HG03442 (cell line): ENCODE measurements around the gene ELN.

Experiments
- ATAC-seq: cut with Tn5 transposase; IDR thresholded peaks from one replicate; pipeline ENCODE4 v1.9.1; 2021; ENCODE audit warnings: mild to moderate bottlenecking, moderate library complexity; ENCODE audit not compliant: unreplicated experiment

The ELN gene

DNA sequence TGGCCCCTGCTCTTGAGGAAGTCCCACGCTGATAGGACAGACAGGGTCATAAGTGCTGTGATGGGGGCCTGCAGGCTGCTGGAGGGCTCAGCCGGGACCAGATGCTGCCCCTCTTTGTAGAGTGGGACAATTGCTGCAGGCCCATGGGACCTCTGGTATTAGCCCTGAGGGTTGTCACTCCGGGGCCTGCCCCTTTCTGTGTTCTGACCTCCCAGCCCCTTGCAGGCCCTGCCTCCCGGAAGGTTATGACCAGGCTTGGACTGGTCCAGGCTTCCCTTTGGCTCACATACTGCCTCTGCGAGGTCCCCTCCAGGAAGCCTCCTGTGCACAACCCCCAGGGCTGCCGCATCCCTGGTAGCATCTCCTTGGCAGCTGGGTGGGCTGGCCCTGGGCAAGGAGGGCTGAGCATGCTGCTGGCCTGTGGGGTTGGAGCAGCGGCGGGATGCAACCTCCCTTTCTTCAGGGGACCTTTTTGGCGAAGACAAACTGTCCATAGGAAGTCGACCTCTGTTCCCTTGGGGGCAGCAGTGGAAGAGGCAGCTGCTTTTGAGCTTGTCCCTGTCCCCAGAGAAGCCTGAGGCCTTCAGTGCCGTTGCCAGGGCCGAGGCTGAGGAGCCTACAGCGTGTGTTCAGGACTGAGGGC, 64.5 kb downstream of the ELN start:
- no peak for ATAC-seq

DNA sequence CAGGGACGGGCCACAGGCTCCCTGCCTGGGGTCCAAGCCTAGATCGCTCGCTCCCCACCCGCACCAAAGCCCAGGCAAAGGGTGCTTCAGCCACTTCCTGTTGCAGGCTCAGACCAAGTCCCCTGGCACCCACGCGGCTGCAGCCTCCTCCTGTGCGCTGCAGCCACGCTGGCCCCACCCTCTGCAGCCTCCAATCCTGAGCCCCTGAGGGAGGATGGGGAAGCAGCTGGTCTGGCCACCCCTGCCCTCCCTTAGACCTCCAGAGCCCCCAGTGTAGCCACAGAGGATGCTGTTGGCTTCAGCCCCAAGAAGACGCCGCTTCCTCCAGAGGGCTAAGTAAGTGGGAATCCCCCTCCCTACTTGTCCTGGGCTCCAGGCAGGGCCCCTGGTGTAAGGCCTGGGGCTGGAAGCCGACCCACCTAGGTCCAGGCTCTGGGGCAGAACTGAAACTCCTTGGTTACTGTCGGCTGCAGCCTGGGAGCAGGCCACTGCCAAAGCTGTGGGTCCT, 65.0 kb downstream of the ELN start:
- ATAC-seq, result peak; percentile 60

GRCh38 chr7:74093671-74094223, 65.8 kb downstream of the ELN start:
- no peak for ATAC-seq

GRCh38 chr7:74094224-74095101, 66.5 kb downstream of the ELN start:
- peak; percentile 42 for ATAC-seq

DNA sequence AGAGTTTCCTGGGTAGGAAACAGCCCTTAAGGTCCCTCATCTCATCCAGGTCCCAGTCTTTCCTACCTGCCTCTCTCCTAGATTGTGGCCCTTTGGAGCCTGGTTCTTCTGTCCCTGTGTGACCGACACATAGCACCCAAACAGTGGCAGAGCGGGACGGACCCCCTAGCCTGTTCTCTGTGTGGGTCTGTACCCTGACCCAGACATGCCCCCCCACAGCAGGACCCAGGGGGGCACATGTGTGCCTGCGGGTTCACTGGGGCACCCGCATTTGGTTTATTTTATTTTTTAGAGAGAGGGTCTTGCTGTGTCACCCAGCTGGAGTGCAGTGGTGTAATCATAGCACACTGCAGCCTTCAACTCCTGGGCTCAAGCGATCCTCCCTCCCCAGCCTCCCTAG, 67.2 kb downstream of the ELN start:
- no peak for ATAC-seq

GRCh38 chr7:74097937-74098614, 70.1 kb downstream of the ELN start:
- ATAC-seq, result no peak

DNA sequence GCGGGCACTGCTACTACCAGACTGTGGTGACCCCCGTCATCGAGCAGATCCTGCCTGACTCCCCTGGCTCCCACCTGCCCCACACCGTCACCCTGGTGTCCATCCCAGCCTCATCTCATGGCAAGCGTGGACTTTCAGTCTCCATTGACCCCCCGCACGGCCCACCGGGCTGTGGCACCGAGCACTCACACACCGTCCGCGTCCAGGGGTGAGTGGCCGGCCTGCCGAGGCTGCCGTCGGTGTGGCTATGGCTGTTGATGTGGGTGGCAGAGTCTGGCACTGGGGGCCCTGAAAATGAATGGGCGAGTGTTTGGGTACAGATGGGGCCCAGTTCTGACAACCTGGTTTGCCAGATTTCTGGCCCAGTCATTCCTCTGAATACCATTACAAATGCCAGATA, 71.1 kb downstream of the ELN start:
- ATAC-seq, result no peak

- peak; percentile 89 for ATAC-seq
Measured at GRCh38 chr7:74101061-74101681, 73.2 kb downstream of the ELN start.

DNA sequence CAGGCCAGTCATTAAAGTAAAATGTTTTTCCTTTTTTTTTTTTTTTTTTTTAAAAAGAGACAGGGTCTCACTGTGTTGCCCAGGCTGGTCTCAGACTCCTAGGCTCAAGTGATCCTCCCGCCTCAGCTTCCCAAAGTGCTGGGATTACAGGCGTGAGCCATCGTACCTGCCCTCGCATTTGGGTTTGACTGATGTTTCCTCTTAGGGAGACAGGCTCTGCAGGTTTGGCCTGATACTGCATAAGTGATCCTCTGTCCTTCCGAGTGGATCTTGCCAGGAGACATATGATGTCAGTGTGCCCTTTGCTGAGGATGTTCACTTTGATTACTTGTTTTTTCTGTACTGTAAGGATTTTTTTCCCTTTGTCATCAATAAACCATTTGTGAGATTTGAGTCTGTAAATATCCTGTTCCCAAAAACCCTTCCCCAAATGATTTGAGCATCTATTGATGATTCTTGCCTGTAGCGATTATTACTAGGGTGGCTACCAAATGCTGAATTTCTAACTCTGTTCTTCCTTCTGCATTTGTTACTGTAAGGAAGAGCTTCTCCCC, 75.3 kb downstream of the ELN start:
- ATAC-seq, result no peak

DNA sequence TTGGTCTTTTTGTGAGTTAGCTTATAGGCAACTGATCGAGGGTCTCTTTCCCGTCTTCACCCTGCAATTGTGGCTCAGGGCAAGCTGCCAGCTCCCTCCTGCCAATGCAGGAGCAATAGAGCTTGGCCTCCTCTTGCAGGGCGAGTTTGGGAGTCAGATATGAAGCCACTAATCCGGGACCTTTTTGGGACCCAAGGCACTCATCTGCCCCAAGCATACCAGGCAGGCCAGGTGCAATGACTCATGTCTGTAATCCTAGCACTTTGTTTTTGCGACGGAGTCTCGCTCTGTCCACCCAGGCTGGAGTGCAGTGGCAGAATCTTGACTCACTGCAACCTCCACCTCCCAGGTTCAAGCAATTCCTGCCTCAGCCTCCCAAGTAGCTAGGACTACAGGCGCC, 76.7 kb downstream of the ELN start:
- no peak for ATAC-seq

- no peak for ATAC-seq
Measured at GRCh38 chr7:74105992-74106391, 78.0 kb downstream of the ELN start.

GRCh38 chr7:74106846-74107245, 78.9 kb downstream of the ELN start:
- no peak for ATAC-seq

- ATAC-seq, result no peak
Measured at GRCh38 chr7:74115326-74115725, 87.4 kb downstream of the ELN start.

- no peak for ATAC-seq
Measured at GRCh38 chr7:74116356-74116755, 88.4 kb downstream of the ELN start.
